Activated effector memory CD4-positive, alpha-beta T cell treated with Interleukin-2 at 50 U/mL for 16 hours (primary cell): ENCODE results near the gene TBC1D4.
"Not testable (repeated sequence)": the region's sequence is repeated elsewhere in the genome, so short reads cannot be mapped to it uniquely, and the experiment has no call there.

Experiments
- DNase-seq: peaks from one replicate; pipeline ENCODE4 v3.0.0-alpha.2; 2020

Gene TBC1D4

DNA sequence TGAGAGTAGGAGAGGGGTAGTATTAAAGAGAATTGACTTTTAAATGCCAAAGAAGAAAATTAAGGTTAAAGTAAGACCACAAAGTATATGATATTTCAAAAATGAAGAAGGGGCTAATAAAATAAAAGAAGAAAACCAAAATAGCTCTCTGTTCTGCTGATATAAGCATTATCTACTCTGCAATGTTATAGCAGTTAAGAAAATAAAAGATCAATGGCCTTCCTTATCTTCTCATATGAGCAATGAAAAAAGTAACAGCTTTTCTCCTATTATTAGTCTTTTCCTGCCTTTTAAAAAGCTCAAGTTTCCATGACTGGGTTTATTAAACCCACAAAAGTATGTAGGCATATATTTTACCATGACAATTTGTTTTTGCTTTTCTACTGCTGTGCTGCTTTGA is 126.4 kb downstream of the TBC1D4 start:
- no peak for DNase-seq

DNA sequence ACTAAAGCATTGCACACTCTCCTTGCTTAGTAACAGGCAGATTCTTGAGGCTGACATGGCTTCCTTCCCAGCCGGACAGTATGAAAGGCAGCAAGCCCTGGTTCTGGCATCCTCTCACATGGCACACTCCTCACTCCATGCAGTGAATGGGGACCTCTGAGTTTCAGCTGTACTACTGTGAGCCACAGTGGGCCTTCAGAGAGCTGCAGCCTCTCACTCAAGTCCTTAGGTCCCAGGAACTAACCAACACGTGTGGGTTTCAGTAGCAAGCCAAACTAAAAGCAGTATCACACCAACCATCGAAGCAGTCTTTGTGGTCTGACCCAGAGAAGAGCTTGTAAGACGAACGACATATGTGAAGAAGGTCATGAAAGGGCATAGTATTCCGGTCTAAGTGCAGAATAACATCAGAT is 128.2 kb downstream of the TBC1D4 start:
- DNase-seq, result no peak

DNA sequence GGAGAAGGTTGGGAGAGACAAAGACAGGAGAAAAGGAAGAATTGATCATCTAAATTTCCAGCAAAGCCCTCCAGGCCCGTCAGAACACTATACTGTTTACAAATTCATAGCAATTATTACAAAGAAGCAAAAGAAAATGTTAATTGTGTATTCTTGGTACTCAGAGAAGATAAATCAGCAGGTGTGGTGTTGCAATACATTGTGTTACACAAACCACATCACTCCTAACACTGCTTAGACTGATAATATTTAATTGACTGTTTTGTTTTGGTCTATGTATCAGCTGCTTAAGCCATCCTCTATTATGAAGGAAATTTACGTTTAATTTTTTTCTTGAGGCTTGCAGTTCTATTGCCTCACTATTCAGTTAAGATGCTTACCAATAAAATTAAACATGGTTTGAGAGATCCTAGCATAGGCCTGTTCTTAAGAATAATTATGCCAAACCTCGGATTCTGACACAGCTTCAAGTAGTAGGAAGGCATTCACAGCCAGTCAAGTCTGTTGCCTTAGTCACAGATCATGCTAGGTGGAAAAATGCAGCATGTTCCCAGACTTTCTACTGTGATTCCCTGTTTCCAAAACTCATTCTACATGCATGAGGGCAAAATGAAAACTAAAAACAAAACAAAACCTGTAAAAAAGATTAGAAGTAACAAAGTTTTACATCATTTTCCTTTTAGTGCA is 129.2 kb downstream of the TBC1D4 start:
- DNase-seq, result no peak

DNA sequence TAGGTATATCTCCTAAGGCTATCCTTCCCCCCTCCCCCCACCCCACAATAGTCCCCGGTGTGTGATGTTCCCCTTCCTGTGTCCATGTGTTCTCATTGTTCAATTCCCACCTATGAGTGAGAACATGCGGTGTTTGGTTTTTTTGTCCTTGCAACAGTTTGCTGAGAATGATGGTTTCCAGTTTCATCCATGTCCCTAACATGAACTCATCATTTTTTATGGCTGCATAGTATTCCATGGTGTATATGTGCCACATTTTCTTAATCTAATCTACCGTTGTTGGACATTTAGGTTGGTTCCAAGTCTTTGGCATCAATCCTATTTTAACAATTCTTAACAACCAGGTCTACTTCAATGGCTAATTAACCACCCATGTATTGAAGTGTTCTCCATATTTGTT is 130.4 kb downstream of the TBC1D4 start:
- DNase-seq, result not testable (repeated sequence)

DNA sequence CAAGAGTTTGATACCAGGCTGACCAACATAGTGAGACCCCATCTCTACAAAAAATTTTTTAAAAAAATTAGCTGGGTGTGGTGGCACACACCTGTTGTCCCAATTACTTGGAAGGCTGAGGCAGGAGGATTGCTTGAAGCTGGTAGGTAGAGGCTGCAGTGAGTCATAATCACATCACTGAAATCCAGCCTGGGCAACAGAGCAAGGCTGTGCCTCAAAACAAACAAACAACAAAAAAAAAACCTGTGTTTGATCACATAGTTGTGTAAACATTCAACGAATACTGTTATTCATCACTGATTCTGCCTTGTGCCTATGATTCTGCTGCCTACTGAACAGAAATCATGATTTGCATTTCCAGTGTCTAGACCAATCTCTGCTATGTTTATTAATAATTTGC is 134.0 kb downstream of the TBC1D4 start:
- DNase-seq, result no peak

DNA sequence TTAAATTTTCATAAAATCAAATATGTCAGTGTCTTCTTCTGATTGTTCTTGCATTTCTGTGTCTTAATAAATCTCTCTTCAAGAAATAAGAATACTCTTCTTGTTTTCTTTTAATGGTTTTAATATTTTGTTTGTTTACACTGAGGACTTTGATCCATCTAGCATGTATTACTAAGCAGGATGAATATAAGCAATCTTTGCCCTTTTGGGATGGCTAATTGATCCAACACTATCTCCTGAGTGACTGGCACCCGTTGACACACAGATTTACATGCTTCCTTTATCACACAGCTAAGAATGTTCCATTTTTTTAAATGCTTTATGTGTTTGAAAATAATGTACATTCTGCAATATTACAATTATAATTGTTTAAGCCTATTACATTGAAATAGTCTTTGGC is 134.5 kb downstream of the TBC1D4 start:
- DNase-seq, result no peak

DNA sequence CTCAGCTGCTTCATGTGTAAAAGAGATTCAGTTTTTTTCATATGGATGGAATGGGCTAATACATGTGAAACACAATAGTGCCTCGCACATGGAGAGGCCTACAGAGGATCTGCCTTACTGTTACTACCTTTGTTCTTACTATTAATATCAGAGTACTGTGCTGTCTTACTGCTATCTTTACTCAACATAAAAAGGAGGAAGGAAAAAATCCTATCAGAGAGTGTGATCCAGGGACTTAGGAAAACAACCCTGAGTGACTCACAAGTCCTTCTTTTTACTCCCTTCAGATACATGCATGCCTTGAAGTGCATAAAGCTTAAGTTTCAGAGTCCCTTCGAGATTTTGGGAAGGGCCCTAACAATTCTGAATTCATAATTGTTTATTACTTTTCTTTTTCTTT is 136.8 kb downstream of the TBC1D4 start:
- DNase-seq, result no peak

DNA sequence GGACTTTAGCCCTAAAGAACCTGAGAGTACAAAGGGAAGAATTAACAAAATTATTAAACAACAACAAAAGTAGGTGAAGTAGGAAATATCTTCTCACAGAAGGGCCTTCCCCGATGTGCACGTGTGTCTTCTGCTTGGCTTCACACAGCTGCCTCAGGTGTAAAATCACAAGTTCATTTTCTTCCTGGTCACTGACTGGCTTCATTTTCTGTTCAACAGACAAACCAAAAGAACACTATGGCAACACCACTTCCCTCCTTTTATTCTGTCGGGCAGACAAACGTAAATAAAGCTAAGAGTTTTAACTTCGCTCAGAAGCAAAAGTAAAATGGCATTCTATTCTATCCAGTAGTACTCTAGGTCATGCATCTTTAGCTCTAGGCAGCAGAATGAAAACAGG is 140.9 kb downstream of the TBC1D4 start:
- DNase-seq, result no peak

DNA sequence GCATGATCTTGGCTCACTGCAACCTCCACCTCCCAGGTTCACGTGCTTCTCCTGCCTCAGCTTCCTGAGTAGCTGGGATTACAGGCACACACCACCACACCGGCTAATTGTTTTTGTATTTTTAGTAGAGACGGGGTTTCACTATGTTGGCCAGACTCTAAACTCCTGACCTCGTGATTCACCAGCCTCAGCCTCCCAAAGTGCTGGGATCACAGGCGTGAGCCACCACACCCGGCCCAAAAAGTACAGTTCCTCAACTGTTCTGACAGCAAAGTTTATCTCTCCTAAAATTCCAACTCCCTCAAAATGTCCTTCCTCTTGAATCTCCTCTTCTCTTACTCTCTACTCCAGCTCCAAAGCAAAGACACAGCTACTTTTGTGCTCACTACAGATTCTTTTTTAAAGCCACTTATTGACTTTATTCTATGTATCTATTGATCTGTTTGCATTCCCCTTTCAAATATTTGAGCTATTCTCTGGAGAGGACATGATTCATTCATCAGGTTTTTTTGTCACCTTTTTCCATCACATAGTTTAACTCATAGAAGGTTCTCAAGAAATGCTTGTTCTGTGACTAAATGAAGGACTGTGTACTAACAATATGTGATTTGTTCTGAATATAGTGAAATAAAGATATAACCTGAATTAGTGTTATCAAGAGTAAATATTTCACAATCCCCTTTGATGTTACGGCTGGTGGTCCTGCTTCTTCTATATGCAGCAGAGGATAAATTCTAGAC is 142.2 kb downstream of the TBC1D4 start:
- DNase-seq, result no peak

DNA sequence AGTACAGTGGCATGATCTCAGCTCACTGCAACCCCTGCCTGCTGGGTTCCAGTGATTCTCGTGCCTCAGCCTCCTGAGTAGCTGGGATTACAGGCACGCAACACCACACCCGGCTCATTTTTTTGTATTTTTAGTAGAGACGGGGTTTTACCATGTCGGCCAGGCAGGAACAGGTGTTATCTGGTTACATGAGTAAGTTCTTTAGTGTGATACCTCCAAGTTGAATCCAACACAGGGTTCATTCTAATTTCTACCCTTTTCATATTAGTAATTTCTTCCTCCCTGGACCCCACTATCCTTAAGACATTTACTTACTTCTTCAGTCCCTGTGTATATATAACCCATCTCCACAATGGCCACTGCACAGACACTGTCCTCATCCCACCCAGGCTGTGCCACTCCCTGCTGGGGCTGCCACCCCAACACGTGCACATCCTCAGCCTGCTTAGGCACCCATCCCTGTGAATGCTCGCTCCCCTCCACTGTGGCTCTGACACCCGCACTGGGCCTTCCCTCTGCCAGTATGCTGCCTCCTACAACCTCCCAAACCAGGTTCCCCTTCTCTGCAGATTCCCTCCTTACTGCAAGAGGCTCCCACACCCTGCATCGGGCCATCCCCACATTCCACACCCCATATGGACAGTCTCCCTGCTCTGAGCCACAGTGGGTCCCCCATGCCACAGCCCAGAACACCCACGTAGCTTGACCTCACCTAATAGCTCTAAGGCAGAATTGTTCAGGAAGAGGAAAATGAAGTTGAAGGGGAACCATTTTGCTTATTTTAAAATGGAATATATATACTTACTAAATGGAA is 147.1 kb downstream of the TBC1D4 start:
- DNase-seq, result no peak

DNA sequence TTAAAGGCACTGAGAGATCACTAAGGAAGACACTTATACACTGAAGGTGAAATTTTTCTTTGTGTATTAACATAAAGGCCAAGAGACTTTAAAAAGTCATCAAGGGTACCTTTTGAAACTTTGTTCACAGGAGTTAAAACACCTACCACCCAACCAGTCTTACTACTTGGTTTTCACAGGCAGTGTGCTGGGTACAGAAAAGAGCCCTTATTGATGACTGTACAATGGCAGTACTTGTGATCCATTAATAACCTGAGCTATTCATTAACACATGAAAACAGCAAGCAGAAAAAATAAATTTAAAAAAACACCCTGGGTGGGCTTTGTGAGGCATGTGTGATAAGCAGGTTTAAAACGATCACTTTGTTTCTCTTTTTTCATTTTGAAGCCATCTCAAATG is 148.9 kb downstream of the TBC1D4 start:
- DNase-seq, result no peak

DNA sequence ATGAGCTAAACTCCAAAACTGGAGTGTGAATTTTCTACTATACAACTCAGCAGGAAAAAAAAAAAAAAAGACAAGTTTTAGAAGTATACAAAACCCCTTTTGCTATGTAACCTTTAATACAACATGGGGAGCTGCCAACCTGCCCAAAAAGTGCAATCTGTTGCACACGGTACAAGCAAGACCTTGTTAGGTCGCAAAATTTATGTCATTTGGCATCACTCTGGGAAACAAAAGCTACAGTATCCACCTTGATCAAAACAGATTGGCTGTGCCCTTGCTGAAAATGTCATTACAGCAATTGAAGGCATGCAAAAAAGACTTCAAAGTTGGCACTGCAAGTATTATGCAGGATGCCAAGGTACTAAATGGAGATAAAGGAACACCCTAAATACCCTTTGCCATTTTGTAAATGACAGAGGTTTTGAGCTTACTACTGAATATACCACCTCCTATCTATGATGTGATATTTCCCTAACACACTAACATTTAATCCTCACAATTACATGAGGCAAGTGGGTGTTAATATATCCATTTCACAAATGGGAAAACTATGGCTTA is 150.1 kb downstream of the TBC1D4 start:
- no peak for DNase-seq

DNA sequence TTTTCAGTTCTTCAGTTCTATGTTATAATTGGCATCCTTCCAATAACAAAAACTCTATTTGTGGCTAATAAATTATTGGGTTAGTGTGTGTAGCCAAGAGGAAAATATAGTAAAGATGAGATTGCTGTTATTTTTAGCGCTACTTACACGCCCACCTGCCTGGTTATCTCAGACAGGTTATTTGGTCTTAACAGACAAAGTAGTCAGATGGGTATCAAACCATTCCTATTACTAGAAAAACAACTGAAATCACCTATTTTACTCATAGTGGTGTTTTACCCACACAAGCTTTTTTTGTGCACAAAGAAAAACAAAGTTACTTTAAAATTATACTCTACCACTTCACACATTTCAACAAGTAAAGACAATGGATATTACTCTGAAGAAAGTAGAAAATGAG is 151.2 kb downstream of the TBC1D4 start:
- no peak for DNase-seq

DNA sequence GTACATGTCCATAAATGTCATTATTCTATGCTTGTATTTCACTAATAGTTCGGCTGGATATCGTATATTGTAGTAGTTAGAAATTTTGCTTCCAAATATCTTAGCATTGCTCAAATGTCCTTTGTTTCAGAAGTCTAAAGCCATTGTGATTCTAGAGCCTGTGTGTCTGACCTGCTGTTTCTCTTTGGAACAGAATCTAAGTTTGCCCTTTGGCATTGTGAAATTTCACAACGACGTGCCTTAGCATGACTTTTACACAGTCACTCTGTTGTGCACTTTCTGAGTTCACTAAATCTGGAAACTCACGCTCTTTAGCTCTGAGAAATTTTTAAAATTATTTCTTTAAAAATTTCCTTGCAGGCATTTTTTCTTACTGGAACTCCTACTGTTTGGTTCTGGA is 152.2 kb downstream of the TBC1D4 start:
- no peak for DNase-seq

DNA sequence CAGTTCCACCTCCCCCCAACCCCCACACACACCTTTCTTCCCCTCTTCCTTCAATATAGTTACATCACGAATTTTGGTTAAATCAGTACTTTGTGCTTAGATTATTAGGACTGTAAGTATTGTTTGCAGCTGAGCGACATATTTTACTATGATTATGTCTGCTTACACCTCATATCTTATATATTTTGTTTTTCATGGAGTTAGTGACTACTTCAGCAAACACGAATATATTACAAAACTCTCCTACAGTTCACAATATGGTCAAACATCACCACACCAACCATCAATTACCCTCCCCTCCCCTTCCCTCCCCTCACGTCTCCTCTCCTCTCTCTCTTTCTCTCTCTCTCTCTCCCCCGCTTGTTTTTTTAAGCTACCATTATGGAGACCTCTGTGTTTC is 152.9 kb downstream of the TBC1D4 start:
- no peak for DNase-seq

DNA sequence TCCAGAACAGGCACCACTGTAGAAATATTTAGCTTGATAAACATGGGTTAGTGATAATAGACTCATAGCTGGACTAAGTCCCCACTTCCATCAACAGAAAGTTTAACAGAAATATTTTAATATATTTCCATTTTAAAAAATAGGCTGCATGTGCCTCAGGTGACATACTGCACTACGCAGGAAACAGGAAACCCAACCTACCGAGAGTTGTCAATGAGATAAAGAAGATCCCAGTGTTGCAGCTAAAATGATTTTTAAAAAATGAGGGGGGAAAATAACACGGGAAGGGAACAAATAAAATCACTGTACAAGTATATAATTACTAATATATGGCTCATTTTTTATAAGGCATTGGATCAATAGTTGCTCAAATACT is 154.8 kb downstream of the TBC1D4 start:
- DNase-seq, result no peak

DNA sequence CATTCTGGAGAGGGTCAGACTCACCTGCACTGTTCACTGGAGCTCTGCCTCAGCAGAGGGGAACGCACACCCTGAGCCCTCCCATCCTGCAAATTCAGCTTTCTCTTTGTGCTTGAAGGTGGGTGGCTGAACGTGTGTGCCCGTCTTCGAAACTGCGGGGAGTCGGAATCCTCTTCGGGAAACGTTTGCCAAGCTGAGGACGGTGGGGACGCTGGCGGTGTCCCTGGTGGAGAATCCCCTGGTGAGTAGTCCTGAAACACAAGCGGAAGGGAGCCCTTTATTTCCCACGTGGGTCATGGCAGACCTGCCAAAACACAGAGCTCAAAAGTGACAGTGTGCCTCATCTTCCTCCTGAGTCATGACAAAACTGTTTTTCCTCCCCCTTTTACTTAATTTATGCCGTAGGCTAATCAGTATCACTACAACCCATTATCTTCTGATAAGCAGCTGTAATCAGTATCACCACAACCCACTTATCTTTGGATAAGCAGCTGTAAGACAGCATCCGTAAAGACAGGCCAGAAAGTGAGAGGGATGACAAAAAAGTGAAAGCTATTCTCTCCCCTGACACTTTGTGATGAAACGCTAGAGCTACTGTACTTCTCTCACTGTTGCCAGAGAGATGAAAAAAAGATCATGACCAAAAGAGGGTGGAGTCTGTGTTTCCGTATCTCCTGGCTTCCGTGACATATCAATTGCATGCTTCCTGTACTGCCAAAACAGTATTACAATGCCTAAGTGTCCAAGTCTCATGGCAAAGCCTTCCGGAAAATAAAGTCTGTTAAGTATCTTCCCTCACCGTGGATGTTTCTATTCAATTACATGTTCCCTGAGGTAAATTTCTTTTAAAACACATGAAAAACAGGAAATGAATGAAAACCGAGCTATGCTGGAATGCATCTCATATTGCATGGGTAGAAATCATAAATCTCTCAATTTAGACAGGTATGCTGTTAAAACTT is 155.5 kb downstream of the TBC1D4 start:
- DNase-seq, result peak; percentile 34

DNA sequence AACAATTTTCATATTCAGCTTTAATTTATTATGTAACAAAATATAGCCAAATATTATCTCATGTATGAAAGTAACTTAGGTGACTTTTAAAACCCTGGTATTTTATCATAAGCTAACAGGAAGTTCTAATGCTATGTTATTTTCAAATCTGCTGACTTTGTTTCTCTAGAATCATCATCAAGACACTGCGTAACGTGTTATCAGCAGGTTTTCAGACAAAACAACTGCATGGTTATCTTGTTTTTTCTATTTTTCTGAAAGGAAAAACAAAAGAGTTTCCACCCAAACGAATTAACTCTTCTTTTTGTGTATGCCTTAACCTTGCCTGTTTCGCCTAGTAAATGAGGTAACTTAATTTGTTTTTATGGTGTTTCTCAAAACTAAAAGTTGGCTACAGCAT is 156.3 kb downstream of the TBC1D4 start:
- no peak for DNase-seq

DNA sequence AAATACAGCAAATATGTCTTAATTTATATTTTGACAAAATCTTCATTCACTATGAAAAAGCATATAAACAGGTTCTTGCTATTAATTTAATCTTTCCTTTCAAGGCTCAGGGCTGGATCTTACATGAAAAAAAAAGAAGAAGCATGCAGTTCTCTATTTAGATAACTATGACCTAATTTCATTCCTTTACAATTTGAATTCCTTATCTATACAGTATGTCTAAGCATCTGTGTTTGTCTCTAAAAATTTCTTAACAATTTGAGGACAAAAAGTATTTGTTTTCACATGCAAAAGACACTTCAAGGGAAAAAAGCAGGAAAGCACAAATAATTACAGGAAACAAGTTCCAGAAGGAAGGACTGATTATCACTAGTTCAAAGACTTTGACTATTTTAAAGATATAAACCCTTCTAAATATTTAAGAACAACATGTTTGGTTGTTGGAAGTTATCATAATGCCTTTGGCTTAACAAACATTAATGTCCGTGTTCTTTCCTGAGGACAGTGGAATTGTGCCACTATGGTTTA is 157.5 kb downstream of the TBC1D4 start:
- no peak for DNase-seq

DNA sequence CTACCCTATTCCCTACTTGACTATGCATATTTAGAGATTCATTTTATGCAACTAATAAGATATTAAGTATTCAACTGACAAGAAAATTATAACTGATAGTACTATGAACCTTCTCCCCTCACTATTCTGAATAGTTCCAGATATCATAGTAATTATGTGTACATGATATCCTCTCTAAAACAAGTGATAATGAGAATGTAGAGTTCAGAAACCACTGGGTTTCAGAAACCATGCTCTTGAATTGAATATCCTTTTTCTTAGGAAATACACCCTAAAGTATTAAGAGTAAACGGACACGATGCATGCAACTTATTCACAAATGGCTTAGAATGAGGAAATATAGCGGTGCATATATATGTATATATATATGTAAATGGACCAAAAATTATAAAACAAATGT is 160.9 kb downstream of the TBC1D4 start:
- no peak for DNase-seq

DNA sequence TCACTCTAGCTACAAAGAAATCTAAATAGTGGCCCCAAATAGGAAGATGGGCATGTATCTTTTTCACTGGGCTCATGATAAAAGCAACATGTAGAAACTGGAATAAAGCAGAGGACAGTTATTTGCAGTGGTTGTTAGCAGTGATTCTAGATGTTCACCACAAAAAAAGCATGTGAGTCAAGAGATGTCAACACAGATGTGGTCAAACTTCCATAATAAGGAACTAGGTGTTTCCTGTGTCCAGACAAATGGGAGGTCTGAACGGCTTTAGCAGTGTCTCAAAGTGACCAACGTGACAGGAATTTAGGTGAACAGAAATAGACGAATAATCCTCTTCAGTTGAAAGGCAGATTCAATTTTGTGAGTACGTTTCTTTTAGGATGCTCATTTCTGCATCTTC is 162.7 kb downstream of the TBC1D4 start:
- no peak for DNase-seq

DNA sequence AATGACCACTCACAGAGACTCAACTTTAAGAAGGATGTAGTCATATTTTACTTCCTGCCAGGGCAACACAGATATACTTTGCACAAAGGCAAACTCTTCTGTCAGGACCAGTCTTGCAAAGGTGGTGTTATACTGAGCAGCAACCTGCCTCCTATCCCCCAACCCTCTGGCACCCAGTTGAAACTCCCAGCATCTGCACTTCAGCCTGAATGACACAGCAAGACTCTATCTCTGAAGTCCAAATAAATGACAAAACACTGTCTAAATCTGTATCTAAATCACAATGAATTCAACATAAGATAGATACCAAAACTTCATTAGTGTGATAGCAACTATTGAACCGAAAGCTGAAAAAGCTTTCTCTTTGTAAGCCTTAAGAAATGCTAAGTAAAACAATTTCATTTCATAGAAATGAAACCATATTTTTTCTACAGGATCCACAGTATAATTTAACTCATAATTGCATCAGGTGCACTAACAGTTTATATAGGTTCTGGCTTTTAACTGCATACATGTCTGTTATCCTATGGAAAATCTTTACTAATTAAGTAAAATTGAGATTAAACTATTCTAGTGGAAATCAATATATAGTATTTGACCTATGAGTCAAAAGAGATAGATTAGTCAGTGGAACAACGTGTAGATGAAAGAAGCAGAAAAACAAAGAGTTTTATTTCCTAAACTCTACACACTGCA is 163.7 kb downstream of the TBC1D4 start:
- no peak for DNase-seq
